KOPT-K1 (cell line): ENCODE results near the gene ZNF433.
"Not testable (repeated sequence)": the region's sequence is repeated elsewhere in the genome, so short reads cannot be mapped to it uniquely, and the experiment has no call there.

Experiments
- H3K27ac ChIP-seq: fragments of 200-600 bp; sonication (generic); 2 replicates; pipeline ENCODE4 v1.5.1; 2016; ENCODE audit warnings: antibody characterized with exemption, mild to moderate bottlenecking, low read depth, low read length; ENCODE audit not compliant: poor library complexity, severe bottlenecking
- H3K36me3 ChIP-seq: fragments of 200-600 bp; sonication (generic); 2 replicates; pipeline ENCODE4 v1.5.1; 2017; ENCODE audit warnings: antibody characterized with exemption, mild to moderate bottlenecking, low read length, moderate library complexity; ENCODE audit not compliant: insufficient read depth
- H3K9me3 ChIP-seq: fragments of 200-600 bp; sonication (generic); 2 replicates; pipeline ENCODE4 v1.5.1; 2017; ENCODE audit warnings: antibody characterized with exemption, low read length, mild to moderate bottlenecking; ENCODE audit not compliant: insufficient read depth, poor library complexity, severe bottlenecking

Gene ZNF433

GRCh38 chr19:12035220-12036172 is at the start of gene ZNF433:
Gene ZNF433 (minus strand): TSS chr19:12035679. CDS start chr19:12035539, 140 bp downstream.
- Histone ChIP-seq H3K36me3 (peaks cover 45% of the 10 kb centered on the region; the same call in 1 of the 2 replicates), H3K9me3 (peaks cover 61% of the 10 kb centered on the region), H3K27ac (no peak within 1 kb of the TSS)

- peaks cover 12% of the 10 kb centered on the region for H3K9me3 ChIP-seq
- H3K36me3 ChIP-seq, H3K27ac ChIP-seq: not testable (repeated sequence)
These were observed 47.9 kb upstream of the ZNF433 start for GRCh38 chr19:12083336-12083735.

GRCh38 chr19:12077375-12077774 is 41.9 kb upstream of the ZNF433 start:
- Histone ChIP-seq H3K9me3 (peaks cover 51% of the 10 kb centered on the region), H3K36me3 (no peaks in the 10 kb centered on the region), H3K27ac (no peak overlapping the region)

GRCh38 chr19:12076331-12076730 is 40.9 kb upstream of the ZNF433 start:
- peaks cover 51% of the 10 kb centered on the region for H3K9me3 ChIP-seq
- H3K27ac ChIP-seq, H3K36me3 ChIP-seq: not testable (repeated sequence)

- Histone ChIP-seq H3K9me3 (peaks cover 48% of the 10 kb centered on the region), H3K27ac (no peak overlapping the region), H3K36me3 (no peaks in the 10 kb centered on the region)
These were observed 40.2 kb upstream of the ZNF433 start for GRCh38 chr19:12075538-12076139.

- H3K9me3 ChIP-seq: peaks cover 18% of the 10 kb centered on the region
- no peak within 1 kb of the TSS for H3K27ac ChIP-seq
- no peaks in the 10 kb centered on the region for H3K36me3 ChIP-seq
These were observed 29.4 kb upstream of the ZNF433 start, which contains the start of gene ZNF844 for GRCh38 chr19:12064590-12065538. Gene ZNF844 (plus strand): TSS chr19:12064731. CDS start chr19:12064874, 143 bp downstream.

- Histone ChIP-seq H3K36me3 (no peaks in the 10 kb centered on the region), H3K27ac (no peak overlapping the region), H3K9me3 (no peaks in the 10 kb centered on the region)
These were observed 20.3 kb upstream of the ZNF433 start for GRCh38 chr19:12055784-12056183.

- peak within 1 kb of the TSS; percentile 59 for H3K27ac ChIP-seq
- H3K9me3 ChIP-seq: peaks cover 8% of the 10 kb centered on the region
- peaks cover 6% of the 10 kb centered on the region for H3K36me3 ChIP-seq
These were observed 17.2 kb upstream of the ZNF433 start, which contains the start of gene ZNF878 for GRCh38 chr19:12052497-12053169. Gene ZNF878 (minus strand): TSS chr19:12052961. CDS start chr19:12052801, 160 bp downstream.

GRCh38 chr19:12052091-12052496 is 16.6 kb upstream of the ZNF433 start:
- Histone ChIP-seq H3K9me3 (peaks cover 13% of the 10 kb centered on the region), H3K27ac (peak overlapping the region; percentile 59), H3K36me3 (peaks cover 9% of the 10 kb centered on the region)

- H3K9me3 ChIP-seq: peaks cover 56% of the 10 kb centered on the region
- H3K36me3 ChIP-seq: peaks cover 45% of the 10 kb centered on the region
These were observed 12.4 kb upstream of the ZNF433 start for GRCh38 chr19:12047868-12048267.

GRCh38 chr19:12043752-12044422 is 8.4 kb upstream of the ZNF433 start:
- Histone ChIP-seq H3K36me3 (peaks cover 64% of the 10 kb centered on the region), H3K9me3 (peaks cover 81% of the 10 kb centered on the region), H3K27ac (no peak overlapping the region)

More at GRCh38 chr19:12047868-12048267, 12.4 kb upstream of the ZNF433 start:
- no peak overlapping the region for H3K27ac ChIP-seq

GRCh38 chr19:12042893-12043292 is 7.4 kb upstream of the ZNF433 start:
- Histone ChIP-seq H3K27ac (no peak overlapping the region), H3K9me3 (peaks cover 84% of the 10 kb centered on the region)

GRCh38 chr19:12034620-12035019 is 859 bp downstream of the ZNF433 start:
- H3K9me3 ChIP-seq: peaks cover 68% of the 10 kb centered on the region
- peaks cover 45% of the 10 kb centered on the region; the same call in 1 of the 2 replicates for H3K36me3 ChIP-seq
- no peak overlapping the region for H3K27ac ChIP-seq

More at GRCh38 chr19:12042893-12043292, 7.4 kb upstream of the ZNF433 start:
- H3K36me3 ChIP-seq: peaks cover 68% of the 10 kb centered on the region
